HUES6 (cell line): Measurements from ENCODE around the gene MBOAT1.

Experiments used
- H3K27ac ChIP-seq: 2 replicates; pipeline ENCODE4 v1.7.0; 2013; ENCODE audit warnings: low read depth, mild to moderate bottlenecking, low read length, inconsistent platforms
- H3K27me3 ChIP-seq: 2 replicates; pipeline ENCODE4 v1.6.1; 2013; ENCODE audit warnings: low read length; ENCODE audit not compliant: control insufficient read depth, insufficient read depth
- H3K36me3 ChIP-seq: 2 replicates; pipeline ENCODE4 v1.6.1; 2013; ENCODE audit warnings: low read length; ENCODE audit not compliant: control insufficient read depth, insufficient read depth
- H3K4me1 ChIP-seq: 2 replicates; pipeline ENCODE4 v1.6.1; 2013; ENCODE audit warnings: low read length; ENCODE audit not compliant: control insufficient read depth, insufficient read depth
- H3K4me3 ChIP-seq: 2 replicates; pipeline ENCODE4 v1.5.1; 2013; ENCODE audit warnings: low read depth, low read length
- H3K9ac ChIP-seq: one replicate; pipeline ENCODE4 v1.6.1; 2013; ENCODE audit warnings: mild to moderate bottlenecking, low read length
- H3K9me3 ChIP-seq: 2 replicates; pipeline ENCODE4 v1.6.1; 2013; ENCODE audit warnings: low read depth, low read length; ENCODE audit not compliant: control insufficient read depth, insufficient read depth

The MBOAT1 gene

GRCh38 chr6:20168690-20169089, 43.6 kb downstream of the MBOAT1 start:
- no peaks in the 10 kb centered on the region for H3K36me3 ChIP-seq
- no peaks in the 10 kb centered on the region for H3K27me3 ChIP-seq
- H3K9ac ChIP-seq, result no peak overlapping the region
- no peak overlapping the region for H3K27ac ChIP-seq
- H3K4me3 ChIP-seq, result no peak overlapping the region
- H3K9me3 ChIP-seq, result no peaks in the 10 kb centered on the region
- no peaks in the 10 kb centered on the region for H3K4me1 ChIP-seq

DNA sequence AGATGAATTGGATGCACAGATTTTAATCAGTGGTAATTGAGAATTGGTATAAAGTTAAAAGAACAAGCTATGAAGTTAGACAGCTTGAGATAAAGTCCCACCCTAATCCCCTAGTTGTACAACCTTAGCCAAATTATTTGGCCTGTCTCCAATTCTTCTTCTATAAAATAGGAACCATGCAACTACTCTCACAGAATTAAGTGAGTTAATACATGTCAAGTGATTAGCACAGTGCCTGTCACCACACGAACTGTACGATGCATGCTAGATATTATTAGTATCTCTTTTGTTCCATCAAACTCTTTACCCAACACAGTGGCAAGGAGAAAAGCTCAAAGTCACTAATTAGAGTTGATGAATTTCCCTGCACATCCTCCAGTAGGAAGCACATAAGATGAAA, 44.7 kb downstream of the MBOAT1 start:
- Histone ChIP-seq H3K27me3 (no peaks in the 10 kb centered on the region), H3K4me3 (no peak overlapping the region), H3K27ac (no peak overlapping the region), H3K9me3 (no peaks in the 10 kb centered on the region), H3K36me3 (no peaks in the 10 kb centered on the region), H3K9ac (no peak overlapping the region), H3K4me1 (no peaks in the 10 kb centered on the region)

GRCh38 chr6:20166210-20166609, 46.1 kb downstream of the MBOAT1 start:
- Histone ChIP-seq H3K27ac (no peak overlapping the region), H3K4me3 (no peak overlapping the region)

GRCh38 chr6:20162515-20162914, 49.8 kb downstream of the MBOAT1 start:
- Histone ChIP-seq H3K4me3 (no peak overlapping the region), H3K9ac (no peak overlapping the region), H3K27ac (no peak overlapping the region), H3K4me1 (peaks cover 11% of the 10 kb centered on the region; the same call in 1 of the 2 replicates), H3K9me3 (no peaks in the 10 kb centered on the region), H3K36me3 (no peaks in the 10 kb centered on the region), H3K27me3 (no peaks in the 10 kb centered on the region)

More at GRCh38 chr6:20166210-20166609, 46.1 kb downstream of the MBOAT1 start:
- Histone ChIP-seq H3K27me3 (no peaks in the 10 kb centered on the region), H3K4me1 (no peaks in the 10 kb centered on the region; the same call in 1 of the 2 replicates), H3K9me3 (no peaks in the 10 kb centered on the region), H3K9ac (no peak overlapping the region), H3K36me3 (no peaks in the 10 kb centered on the region)

GRCh38 chr6:20160541-20161283, 51.6 kb downstream of the MBOAT1 start:
- Histone ChIP-seq H3K9me3 (no peaks in the 10 kb centered on the region), H3K27me3 (no peaks in the 10 kb centered on the region), H3K27ac (no peak overlapping the region), H3K4me3 (no peak overlapping the region), H3K4me1 (peaks cover 11% of the 10 kb centered on the region; the same call in 1 of the 2 replicates), H3K9ac (no peak overlapping the region), H3K36me3 (no peaks in the 10 kb centered on the region)

DNA sequence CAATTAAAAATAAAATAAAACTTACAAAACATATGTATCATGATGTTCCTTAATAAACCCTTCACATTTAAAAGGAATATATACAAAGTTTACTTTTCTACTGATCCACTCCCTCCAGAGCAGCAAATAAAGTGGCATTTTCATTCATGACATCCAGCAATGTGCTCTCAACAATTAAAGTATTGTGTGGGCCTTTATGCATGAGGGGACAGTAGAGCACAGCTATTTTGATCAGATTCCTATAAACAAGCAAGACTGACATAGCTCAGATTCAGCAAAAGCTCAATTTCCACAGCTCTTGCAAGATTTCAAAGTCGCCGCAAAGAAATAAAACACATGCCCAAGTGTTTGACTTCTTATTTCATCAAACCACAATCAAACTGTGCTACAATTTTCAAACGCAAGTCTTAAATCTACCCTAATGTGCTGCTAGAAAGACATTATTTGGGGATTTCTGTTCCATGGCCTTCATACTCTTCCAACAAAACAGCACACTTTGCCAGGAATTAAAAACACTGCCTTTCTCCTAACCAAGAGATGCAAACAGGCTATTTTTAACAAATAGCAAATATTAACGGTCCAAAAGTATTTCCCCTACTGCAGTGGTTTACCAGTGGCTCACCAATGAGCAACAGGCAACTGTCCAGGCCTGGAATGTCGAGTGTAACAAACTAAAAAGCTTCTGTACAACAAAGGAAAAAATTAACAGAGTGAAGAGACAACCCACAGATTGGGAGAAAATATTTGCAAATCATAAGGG, 52.3 kb downstream of the MBOAT1 start:
- peaks cover 11% of the 10 kb centered on the region; the same call in 1 of the 2 replicates for H3K4me1 ChIP-seq
- H3K27ac ChIP-seq, result no peak overlapping the region
- H3K9me3 ChIP-seq, result no peaks in the 10 kb centered on the region

GRCh38 chr6:20159098-20159497, 53.2 kb downstream of the MBOAT1 start:
- Histone ChIP-seq H3K36me3 (no peaks in the 10 kb centered on the region), H3K9me3 (no peaks in the 10 kb centered on the region), H3K9ac (no peak overlapping the region), H3K27me3 (no peaks in the 10 kb centered on the region), H3K27ac (no peak overlapping the region), H3K4me1 (peaks cover 11% of the 10 kb centered on the region; the same call in 1 of the 2 replicates), H3K4me3 (no peak overlapping the region)

More for the DNA sequence above, 52.3 kb downstream of the MBOAT1 start:
- Histone ChIP-seq H3K36me3 (no peaks in the 10 kb centered on the region), H3K4me3 (no peak overlapping the region), H3K27me3 (no peaks in the 10 kb centered on the region), H3K9ac (no peak overlapping the region)

DNA sequence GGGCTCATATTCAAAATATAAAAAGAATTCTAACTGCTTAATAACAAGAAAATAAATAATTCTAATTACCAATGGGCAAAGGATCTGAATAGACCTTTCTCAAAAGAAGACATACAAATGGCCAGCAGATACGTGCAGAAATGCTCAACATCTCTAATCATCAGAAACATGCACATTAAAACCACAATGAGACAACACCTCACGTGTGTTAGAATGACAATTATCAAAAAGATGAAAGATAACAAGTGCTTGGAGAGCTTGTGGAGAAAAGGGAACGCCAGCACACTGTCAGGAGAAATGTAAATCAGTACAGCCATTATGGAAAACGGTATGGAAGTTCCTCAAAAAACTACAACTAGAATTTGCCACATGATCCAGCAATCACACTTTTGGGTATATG, 53.6 kb downstream of the MBOAT1 start:
- peaks cover 15% of the 10 kb centered on the region for H3K4me1 ChIP-seq
- no peaks in the 10 kb centered on the region for H3K27me3 ChIP-seq
- H3K36me3 ChIP-seq, result no peaks in the 10 kb centered on the region

GRCh38 chr6:20156824-20157223, 55.4 kb downstream of the MBOAT1 start:
- H3K4me1 ChIP-seq, result peaks cover 22% of the 10 kb centered on the region
- H3K27ac ChIP-seq, result no peak overlapping the region
- H3K9ac ChIP-seq, result no peak overlapping the region
- H3K27me3 ChIP-seq, result no peaks in the 10 kb centered on the region
- no peak overlapping the region for H3K4me3 ChIP-seq
- no peaks in the 10 kb centered on the region for H3K9me3 ChIP-seq
- no peaks in the 10 kb centered on the region for H3K36me3 ChIP-seq

More for the DNA sequence above, 53.6 kb downstream of the MBOAT1 start:
- Histone ChIP-seq H3K9ac (no peak overlapping the region), H3K4me3 (no peak overlapping the region), H3K27ac (no peak overlapping the region), H3K9me3 (no peaks in the 10 kb centered on the region)

DNA sequence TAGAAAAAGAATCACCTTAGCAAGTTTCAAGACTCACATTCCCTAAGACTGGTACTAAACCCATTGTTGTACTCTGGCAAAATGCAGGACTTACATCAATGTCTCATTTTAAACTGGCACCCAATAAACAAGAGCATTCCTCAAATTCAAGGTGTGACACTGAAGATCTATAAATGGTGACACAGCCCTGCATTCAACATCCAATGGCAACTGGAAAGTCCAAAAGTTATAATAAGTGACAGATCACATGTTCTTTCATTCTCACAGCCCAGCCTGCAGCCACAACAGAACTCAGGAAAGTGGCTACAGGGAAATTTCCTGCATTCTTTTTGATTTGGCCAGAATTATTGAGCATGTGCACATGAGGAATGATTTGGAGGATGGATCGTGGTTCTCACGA, 57.5 kb downstream of the MBOAT1 start:
- Histone ChIP-seq H3K4me1 (peaks cover 11% of the 10 kb centered on the region), H3K9ac (no peak overlapping the region), H3K9me3 (no peaks in the 10 kb centered on the region), H3K4me3 (no peak overlapping the region), H3K27me3 (no peaks in the 10 kb centered on the region), H3K36me3 (no peaks in the 10 kb centered on the region), H3K27ac (no peak overlapping the region)

DNA sequence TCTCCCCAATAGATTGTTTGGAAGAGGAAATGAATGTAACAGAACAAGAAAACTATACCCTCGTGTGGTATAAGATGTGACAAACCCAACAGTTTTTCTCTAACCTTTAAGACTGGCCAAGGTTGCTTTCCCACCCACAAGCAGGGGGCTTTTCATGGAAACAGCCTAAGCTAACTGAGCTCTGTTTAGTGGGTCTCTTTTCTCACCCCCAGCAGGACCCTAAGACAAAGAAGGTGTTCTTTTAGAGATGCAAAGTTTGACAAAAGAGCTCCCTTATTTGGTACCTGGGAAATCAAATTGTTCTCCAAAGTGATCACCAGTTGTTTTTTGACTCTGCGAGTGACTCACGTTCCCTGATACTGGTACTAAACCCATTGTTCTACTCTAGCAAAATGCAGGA, 59.1 kb downstream of the MBOAT1 start:
- H3K9me3 ChIP-seq, result no peaks in the 10 kb centered on the region
- peaks cover 11% of the 10 kb centered on the region for H3K4me1 ChIP-seq
- no peak overlapping the region for H3K9ac ChIP-seq
- H3K27ac ChIP-seq, result no peak overlapping the region
- no peaks in the 10 kb centered on the region for H3K27me3 ChIP-seq
- no peak overlapping the region for H3K4me3 ChIP-seq
- no peaks in the 10 kb centered on the region for H3K36me3 ChIP-seq
